Measurements from ENCODE around the gene SPNS2.

SPNS2 gene

DNA sequence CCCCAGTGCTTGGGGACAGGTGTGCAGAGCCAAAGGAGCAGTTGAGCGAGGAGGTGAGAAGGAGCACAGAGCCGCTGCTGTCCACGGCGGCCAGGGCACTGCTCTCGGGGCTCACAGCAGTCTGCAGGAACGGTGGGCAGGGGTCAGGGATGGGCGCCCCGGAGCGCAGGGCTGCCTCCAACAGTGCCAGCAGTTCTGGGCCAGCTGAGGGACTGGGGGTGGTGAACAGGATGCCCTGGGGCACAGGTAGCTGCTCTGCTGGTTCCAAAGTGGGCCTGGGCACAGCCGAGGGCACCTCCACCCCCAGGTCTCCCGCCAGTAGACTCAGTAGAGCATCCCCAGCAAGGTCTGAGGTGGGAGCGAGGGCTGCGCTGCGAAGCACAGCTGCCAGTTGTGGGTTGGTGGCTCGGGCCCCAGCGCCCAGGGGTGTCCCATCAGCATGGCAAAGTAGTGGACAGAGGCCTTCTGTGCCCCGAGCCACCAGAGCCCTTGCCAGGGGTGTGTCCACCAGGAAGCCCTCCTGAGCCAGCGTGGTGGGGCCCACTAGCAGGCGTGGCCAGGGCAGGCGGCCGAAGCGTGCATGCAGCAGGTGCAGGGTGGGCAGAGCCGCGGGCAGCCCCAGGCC is 59.8 kb downstream of the SPNS2 start:
- CTCF ChIA-PET, result interaction anchor here (1.6 to 1.9 kb wide), 2 partner anchors 9 to 69 kb away, joined by 4 read pairs; no protein-coding TSS in a partner anchor
- TF ChIP-seq, protein P1, sequence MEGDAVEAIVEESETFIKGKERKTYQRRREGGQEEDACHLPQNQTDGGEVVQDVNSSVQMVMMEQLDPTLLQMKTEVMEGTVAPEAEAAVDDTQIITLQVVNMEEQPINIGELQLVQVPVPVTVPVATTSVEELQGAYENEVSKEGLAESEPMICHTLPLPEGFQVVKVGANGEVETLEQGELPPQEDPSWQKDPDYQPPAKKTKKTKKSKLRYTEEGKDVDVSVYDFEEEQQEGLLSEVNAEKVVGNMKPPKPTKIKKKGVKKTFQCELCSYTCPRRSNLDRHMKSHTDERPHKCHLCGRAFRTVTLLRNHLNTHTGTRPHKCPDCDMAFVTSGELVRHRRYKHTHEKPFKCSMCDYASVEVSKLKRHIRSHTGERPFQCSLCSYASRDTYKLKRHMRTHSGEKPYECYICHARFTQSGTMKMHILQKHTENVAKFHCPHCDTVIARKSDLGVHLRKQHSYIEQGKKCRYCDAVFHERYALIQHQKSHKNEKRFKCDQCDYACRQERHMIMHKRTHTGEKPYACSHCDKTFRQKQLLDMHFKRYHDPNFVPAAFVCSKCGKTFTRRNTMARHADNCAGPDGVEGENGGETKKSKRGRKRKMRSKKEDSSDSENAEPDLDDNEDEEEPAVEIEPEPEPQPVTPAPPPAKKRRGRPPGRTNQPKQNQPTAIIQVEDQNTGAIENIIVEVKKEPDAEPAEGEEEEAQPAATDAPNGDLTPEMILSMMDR (IDR thresholded peaks at IDR 0.05; ENCODE audit: control extremely low read depth, extremely low read depth, low read depth, missing control alignments), result no peak
- no peak for DNase-seq (ENCODE audit: extremely low spot score)
- POLR2A ChIA-PET, result no interaction called here

DNA sequence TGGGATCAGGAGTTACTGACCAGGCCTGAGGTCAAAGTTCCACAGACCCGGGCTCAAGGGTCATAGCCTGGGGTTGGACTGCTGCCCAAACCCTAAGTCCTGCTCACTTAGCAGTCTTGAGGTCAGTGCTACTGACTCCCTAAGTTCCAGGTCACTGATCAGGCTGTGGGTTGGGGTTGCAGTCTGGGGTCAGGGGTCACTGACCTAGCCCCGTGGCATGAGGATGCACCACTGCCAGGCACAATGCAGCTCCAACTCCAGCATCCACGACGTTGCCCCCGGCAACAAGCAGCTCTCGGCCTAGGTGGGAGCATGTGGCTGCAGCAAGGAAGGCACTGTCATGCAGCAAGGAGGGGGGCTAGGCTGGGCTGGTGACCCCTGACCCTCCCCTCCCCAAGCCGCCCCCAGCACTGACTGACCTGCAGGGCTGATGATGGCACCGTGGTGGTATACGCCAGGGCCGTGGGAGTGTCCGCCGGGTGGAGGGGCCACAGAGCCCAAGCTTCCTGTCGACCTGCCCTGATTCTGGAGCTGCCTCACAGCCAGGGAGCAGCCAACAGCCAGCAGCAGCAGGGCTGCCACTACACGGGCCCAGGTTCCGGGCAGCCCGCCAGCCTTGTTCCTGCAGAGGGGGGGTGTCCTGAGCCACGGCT is 60.6 kb downstream of the SPNS2 start:
- DNase-seq (ENCODE audit: extremely low spot score), result no peak
- TF ChIP-seq, protein P1 (IDR thresholded peaks at IDR 0.05; ENCODE audit: control extremely low read depth, extremely low read depth, low read depth, missing control alignments), result no peak
- CTCF ChIA-PET, result interaction anchor here (1.6 to 1.9 kb wide), 2 partner anchors 8 to 68 kb away, joined by 4 read pairs; no protein-coding TSS in a partner anchor
- POLR2A ChIA-PET, result no interaction called here

DNA sequence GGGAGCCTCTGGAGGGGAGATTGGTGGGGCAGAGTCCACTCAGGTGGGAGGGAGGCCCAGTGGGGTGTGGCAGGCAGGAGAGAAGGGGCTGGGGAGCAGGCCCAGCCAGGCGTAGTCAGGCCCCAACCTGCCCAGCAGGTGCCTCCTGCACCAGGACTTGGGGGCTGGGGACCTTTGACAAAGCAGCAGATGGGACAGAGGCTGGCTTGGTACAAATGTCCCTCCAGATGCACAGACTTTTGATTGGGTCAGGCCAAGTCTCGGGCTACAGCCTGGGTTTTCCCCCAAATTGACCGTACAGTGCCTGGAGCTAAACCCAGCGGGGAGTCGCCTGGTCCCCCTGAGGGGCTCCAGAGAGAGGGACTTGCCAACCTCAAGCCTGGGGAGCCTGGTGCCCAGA is 61.3 kb downstream of the SPNS2 start:
- TF ChIP-seq, protein P1 (IDR thresholded peaks at IDR 0.05; ENCODE audit: control extremely low read depth, extremely low read depth, low read depth, missing control alignments), result no peak
- POLR2A ChIA-PET, result no interaction called here
- CTCF ChIA-PET, result interaction anchor here (1.2 to 1.9 kb wide), 3 partner anchors 8 to 67 kb away, joined by 4 read pairs; no protein-coding TSS in a partner anchor
- no peak for DNase-seq (ENCODE audit: extremely low spot score)

DNA sequence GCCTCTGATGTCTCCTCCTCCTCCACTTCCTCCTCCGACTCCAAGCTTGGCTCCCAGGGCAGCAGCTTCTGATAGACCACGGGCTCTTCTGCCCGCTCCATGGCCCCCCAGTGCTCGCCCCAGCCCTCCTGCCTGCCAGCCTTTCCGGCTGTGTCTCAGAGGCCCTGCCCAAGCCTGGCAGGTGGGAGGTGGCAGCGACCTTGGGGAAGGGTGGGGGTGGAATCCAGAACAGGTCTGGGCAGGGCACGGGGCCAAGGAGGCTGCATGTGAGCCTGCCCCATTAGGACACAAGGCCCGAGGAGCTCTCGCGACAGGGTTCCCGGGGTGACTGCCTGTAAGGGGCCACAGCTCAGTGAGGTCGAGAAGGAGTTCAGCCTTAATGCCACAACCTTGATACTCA is 61.7 kb downstream of the SPNS2 start, which contains the start of gene GGT6:
TSS of gene GGT6 (minus strand) at position 157 of the 400 bp plus-strand sequence. CDS start at position 101, 56 bp downstream.
- ChIA-PET CTCF (interaction anchor here (1.2 to 1.9 kb wide), 3 partner anchors 7 to 67 kb away, joined by 4 read pairs; no protein-coding TSS in a partner anchor), POLR2A (no interaction called here)
- no peak for DNase-seq (ENCODE audit: extremely low spot score)
- TF ChIP-seq, protein P1 (IDR thresholded peaks at IDR 0.05; ENCODE audit: control extremely low read depth, extremely low read depth, low read depth, missing control alignments), result no peak

DNA sequence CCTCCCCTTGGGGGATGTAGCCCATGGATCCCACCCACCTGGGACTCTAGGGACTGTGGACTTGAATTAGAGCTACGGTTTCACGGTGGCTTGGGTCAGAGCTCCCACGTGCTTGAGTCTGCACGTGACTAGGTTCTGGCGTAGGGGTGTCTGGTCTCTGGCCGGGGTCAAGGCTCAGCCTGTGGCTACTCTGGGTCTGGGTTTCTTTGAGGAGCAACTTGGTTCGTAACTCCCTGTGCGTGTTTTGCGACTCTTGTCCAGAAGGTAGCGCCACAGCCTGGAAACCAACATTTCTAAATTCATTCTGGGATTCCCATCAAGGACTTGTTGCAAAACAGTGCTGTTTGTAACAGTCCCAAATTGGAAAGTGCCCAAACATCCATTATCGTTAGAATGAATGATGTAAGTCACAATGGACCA is 62.2 kb downstream of the SPNS2 start:
- DNase-seq (ENCODE audit: extremely low spot score), result no peak
- CTCF ChIA-PET, result interaction anchor here (1.2 kb wide), 1 partner anchor 64 kb away, joined by 4 read pairs; no protein-coding TSS in a partner anchor
- TF ChIP-seq, protein P1 (IDR thresholded peaks at IDR 0.05; ENCODE audit: control extremely low read depth, extremely low read depth, low read depth, missing control alignments), result no peak
- POLR2A ChIA-PET, result interaction anchor here (0.6 kb wide), 1 partner anchor 341 kb away, joined by 3 read pairs; no protein-coding TSS in a partner anchor

All from GM10248 (cell line).